Endothelial cell of umbilical vein (primary cell): ENCODE data around the gene AKAP14. TPM values are rescaled to one million over a fixed set of nuclear protein-coding genes. Genes with fewer than 3 reads are reported as not detected.

Experiments
- BruUV-seq: library from RNA; stranded (reverse); fragments of 400-500 nt; replicated peaks from 2 replicates; lab custom pipeline; 2021; lab: Mats Ljungman, UMichigan
- CTCF ChIA-PET: fragments of 300-600, 350-600 bp; sonication (Branson Sonifier 250); formaldehyde crosslinking; loops from one replicate; lab custom pipeline; 2021; ENCODE audit warnings: antibody characterized with exemption, inconsistent platforms; lab: Charles Lee
- POLR2A ChIA-PET: fragments of 300-600, 350-600 bp; sonication (Branson Sonifier 250); formaldehyde crosslinking; loops from one replicate; lab custom pipeline; 2021; ENCODE audit warnings: antibody characterized with exemption, inconsistent platforms; lab: Charles Lee
- DNase-seq: peaks from one replicate; pipeline ENCODE4 v3.0.0-alpha.2; 2011; ENCODE audit warnings: low read depth, low spot score
- FAIRE-seq: peaks from 2 replicates; lab custom pipeline; 2011; peaks lifted over from hg19 to GRCh38; lab: Jason Lieb, UNC
- H2AFZ ChIP-seq: 2 replicates; pipeline ENCODE4 v1.6.0; 2012; ENCODE audit warnings: low read depth, low read length, control low read depth, inconsistent platforms
- H3K27ac ChIP-seq: 2 replicates; pipeline ENCODE4 v1.5.1; 2011; ENCODE audit warnings: low read depth, mild to moderate bottlenecking, control low read depth, low read length, moderate library complexity; ENCODE audit not compliant: insufficient read depth
- H3K27me3 ChIP-seq, 2 experiments: 2 replicates each; pipeline versions ENCODE4 v1.6.0 to v1.6.1; 2011; ENCODE audit warnings: low read length in 2 of 2, mixed read lengths in 1 of 2; ENCODE audit not compliant: control insufficient read depth in 2 of 2, insufficient read depth in 2 of 2
- H3K36me3 ChIP-seq, 2 experiments: 2 replicates in 1 of 2; 3 replicates in 1 of 2; pipeline ENCODE4 v1.5.1; 2011; ENCODE audit warnings: low read length in 2 of 2, mild to moderate bottlenecking in 1 of 2, moderate library complexity in 1 of 2; ENCODE audit not compliant: control insufficient read depth in 2 of 2, insufficient read depth in 2 of 2; ENCODE audit errors: extremely low read depth in 1 of 2
- H3K4me1 ChIP-seq: 3 replicates; pipeline ENCODE4 v1.5.1; 2011; ENCODE audit warnings: mild to moderate bottlenecking, low read length; ENCODE audit not compliant: control insufficient read depth, insufficient read depth; ENCODE audit errors: extremely low read depth
- H3K4me2 ChIP-seq: 2 replicates; pipeline ENCODE4 v1.6.1; 2011; ENCODE audit warnings: low read length, control low read depth, mixed read lengths; ENCODE audit not compliant: insufficient read depth
- H3K4me3 ChIP-seq, 3 experiments: fragments of 200-600 bp in 1 of 3; sonication (generic), shearing (Covaris generic) in 1 of 3; replicated peaks in 1 of 3; 2 replicates each; pipeline ENCODE4 v1.5.1; 2011 to 2016; ENCODE audit warnings: control low read depth in 3 of 3, low read length in 3 of 3, mild to moderate bottlenecking in 2 of 3, inconsistent platforms in 1 of 3, low read depth in 1 of 3, moderate library complexity in 1 of 3; ENCODE audit not compliant: insufficient read depth in 1 of 3
- H3K79me2 ChIP-seq: 2 replicates; pipeline ENCODE4 v1.6.0; 2012; ENCODE audit warnings: low read length, inconsistent platforms; ENCODE audit not compliant: control insufficient read depth, insufficient read depth
- H3K9ac ChIP-seq: replicated peaks from 2 replicates; pipeline ENCODE3; 2011; ENCODE audit warnings: low read length, control low read depth; ENCODE audit not compliant: insufficient read depth; ENCODE audit errors: extremely low read depth
- H3K9me1 ChIP-seq: replicated peaks from 3 replicates; pipeline ENCODE4 v1.6.0; 2011; ENCODE audit warnings: mild to moderate bottlenecking, low read length; ENCODE audit not compliant: control insufficient read depth, insufficient read depth; ENCODE audit errors: extremely low read depth
- H3K9me3 ChIP-seq: replicated peaks from 2 replicates; pipeline ENCODE4 v1.5.1; 2012; ENCODE audit warnings: low read length, inconsistent platforms; ENCODE audit not compliant: control insufficient read depth, insufficient read depth
- H4K20me1 ChIP-seq: replicated peaks from 2 replicates; pipeline ENCODE3; 2011; ENCODE audit warnings: mild to moderate bottlenecking, low read length; ENCODE audit not compliant: control insufficient read depth, insufficient read depth; ENCODE audit errors: extremely low read depth
- EZH2 ChIP-seq: IDR thresholded peaks from 2 replicates; pipeline ENCODE4 v1.6.1; 2012; ENCODE audit warnings: borderline replicate concordance, low read depth, mild to moderate bottlenecking, moderate library complexity, low read length, inconsistent platforms; ENCODE audit not compliant: severe bottlenecking
- FOS ChIP-seq: IDR thresholded peaks from 2 replicates; pipeline ENCODE4 v1.6.1; 2011; ENCODE audit warnings: mild to moderate bottlenecking, low read length, moderate library complexity, borderline replicate concordance; ENCODE audit not compliant: insufficient read depth
- GATA2 ChIP-seq: IDR thresholded peaks from 2 replicates; pipeline ENCODE4 v1.7.0; 2011; ENCODE audit warnings: low read depth, mild to moderate bottlenecking, moderate library complexity, mixed read lengths, low read length; ENCODE audit not compliant: insufficient read length, insufficient read depth
- JUN ChIP-seq: IDR thresholded peaks from 2 replicates; pipeline ENCODE4 v1.6.1; 2011; ENCODE audit warnings: borderline replicate concordance, low read depth; ENCODE audit not compliant: insufficient read length, insufficient read depth
- MYC ChIP-seq: IDR thresholded peaks from one replicate; pipeline ENCODE4 v1.6.1; 2011; ENCODE audit warnings: mild to moderate bottlenecking, low read depth, low read length
- POLR2A ChIP-seq: IDR thresholded peaks from 2 replicates; pipeline ENCODE4 v1.6.1; 2012; ENCODE audit warnings: low read depth, mild to moderate bottlenecking, control low read depth, low read length
- POLR2AphosphoS5 ChIP-seq: IDR thresholded peaks from 2 replicates; pipeline ENCODE4 v1.6.1; 2012; ENCODE audit warnings: low read depth, mild to moderate bottlenecking, control low read depth, low read length, moderate library complexity; ENCODE audit not compliant: insufficient read depth
- dilution Hi-C: fragments of 300-500 bp; cut with MboI; formaldehyde crosslinking; loops from one replicate; pipeline ENCODE4 v1.15.0; 2019; ENCODE audit warnings: low sequenced_read_pairs; ENCODE audit not compliant: extremely low pct_ligation_motif_present
- intact Hi-C: fragments of 100-400 bp; cut with micrococcal nuclease; formaldehyde crosslinking; loops from one replicate; pipeline ENCODE4 v1.10.0; 2022
- polyA plus RNA-seq, 4 experiments: library from polyadenylated mRNA; depleted of rRNA in 3 of 4; stranded (reverse) in 3 of 4; unstranded in 1 of 4; fragments of >200 nt; gene quantifications; 2 replicates each; pipeline versions ENCODE4 v1.2.1 to v1.2.3, GENCODE V29; 2011 to 2012; ENCODE audit warnings: missing spikeins in 1 of 4
- total RNA-seq: library from RNA; stranded (reverse); gene quantifications from 2 replicates; pipeline ENCODE4 v1.2.3, GENCODE V29; 2021
- TF ChIP-seq, protein P1 (sequence below): IDR thresholded peaks from 2 replicates; pipeline ENCODE4 v1.6.1; 2011; ENCODE audit not compliant: insufficient read depth, insufficient read length
- TF ChIP-seq, protein P2 (sequence below), 2 donors: IDR thresholded peaks; 1 replicate in 1 of 2; 2 replicates in 1 of 2; pipeline ENCODE4 v1.5.1; 2011; ENCODE audit warnings: low read length in 2 of 2, mild to moderate bottlenecking in 2 of 2, moderate library complexity in 2 of 2, control low read depth in 1 of 2, inconsistent platforms in 1 of 2, low read depth in 1 of 2; ENCODE audit not compliant: insufficient read depth in 1 of 2; ENCODE audit errors: extremely low read depth in 1 of 2

Gene AKAP14
- total and polyA plus RNA-seq, 2 donors (not counting 3 experiments of a cell fraction or from before 2014, with no cell fraction given) = not detected

GRCh38 chrX:119941336-119941735, 45.6 kb downstream of the AKAP14 start:
- no peak overlapping the region for H3K4me2 ChIP-seq
- H3K4me3 ChIP-seq = no peak overlapping the region
- DNase-seq (no peak), FAIRE-seq (no peak)
- TF ChIP-seq JUN = no peak
- TF ChIP-seq MYC = no peak
- no peak for TF ChIP-seq POLR2A
- TF ChIP-seq, protein P1, sequence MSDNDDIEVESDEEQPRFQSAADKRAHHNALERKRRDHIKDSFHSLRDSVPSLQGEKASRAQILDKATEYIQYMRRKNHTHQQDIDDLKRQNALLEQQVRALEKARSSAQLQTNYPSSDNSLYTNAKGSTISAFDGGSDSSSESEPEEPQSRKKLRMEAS = no peak
- no peak for TF ChIP-seq FOS
- TF ChIP-seq POLR2AphosphoS5 = no peak
- TF ChIP-seq, protein P2, sequence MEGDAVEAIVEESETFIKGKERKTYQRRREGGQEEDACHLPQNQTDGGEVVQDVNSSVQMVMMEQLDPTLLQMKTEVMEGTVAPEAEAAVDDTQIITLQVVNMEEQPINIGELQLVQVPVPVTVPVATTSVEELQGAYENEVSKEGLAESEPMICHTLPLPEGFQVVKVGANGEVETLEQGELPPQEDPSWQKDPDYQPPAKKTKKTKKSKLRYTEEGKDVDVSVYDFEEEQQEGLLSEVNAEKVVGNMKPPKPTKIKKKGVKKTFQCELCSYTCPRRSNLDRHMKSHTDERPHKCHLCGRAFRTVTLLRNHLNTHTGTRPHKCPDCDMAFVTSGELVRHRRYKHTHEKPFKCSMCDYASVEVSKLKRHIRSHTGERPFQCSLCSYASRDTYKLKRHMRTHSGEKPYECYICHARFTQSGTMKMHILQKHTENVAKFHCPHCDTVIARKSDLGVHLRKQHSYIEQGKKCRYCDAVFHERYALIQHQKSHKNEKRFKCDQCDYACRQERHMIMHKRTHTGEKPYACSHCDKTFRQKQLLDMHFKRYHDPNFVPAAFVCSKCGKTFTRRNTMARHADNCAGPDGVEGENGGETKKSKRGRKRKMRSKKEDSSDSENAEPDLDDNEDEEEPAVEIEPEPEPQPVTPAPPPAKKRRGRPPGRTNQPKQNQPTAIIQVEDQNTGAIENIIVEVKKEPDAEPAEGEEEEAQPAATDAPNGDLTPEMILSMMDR (IDR thresholded peaks at IDR 0.05; ENCODE audit: extremely low read depth in 1 of 2, insufficient read depth in 1 of 2, low read depth in 1 of 2, low read length in 2 of 2) = no peak
- no peak for TF ChIP-seq GATA2
- TF ChIP-seq EZH2 = no peak
- H3K27ac ChIP-seq = no peak overlapping the region
- POLR2A ChIA-PET = no interaction called here
- H3K9ac ChIP-seq = no peak overlapping the region
- no peaks in the 10 kb centered on the region for H3K9me1 ChIP-seq
- CTCF ChIA-PET = no interaction called here
- H3K27me3 ChIP-seq = no peaks in the 10 kb centered on the region
- no peaks in the 10 kb centered on the region for H3K9me3 ChIP-seq
- H4K20me1 ChIP-seq = no peaks in the 10 kb centered on the region
- peaks cover 10% of the 10 kb centered on the region for H3K4me1 ChIP-seq
- no peaks in the 10 kb centered on the region for H3K36me3 ChIP-seq
- intact Hi-C loops = no loop called here
- H3K79me2 ChIP-seq = peaks cover 9% of the 10 kb centered on the region
- dilution Hi-C loops = no loop called here
- H2AFZ ChIP-seq = no peak overlapping the region
- BruUV-seq = no TSS peak
